ENCODE results near the gene ELMO1.

ELMO1 gene

GRCh38 chr7:37247861-37248260 lies 200.8 kb downstream of the ELMO1 start:
- Histone ChIP-seq H3K79me2 (ENCODE audit: control insufficient read depth, insufficient read depth, low read length, unreplicated experiment) (no peaks in the 10 kb centered on the region), H3K36me3 (ENCODE audit: insufficient read depth, low read length) (no peaks in the 10 kb centered on the region), H3K27me3 (ENCODE audit: insufficient read depth, low read length) (no peaks in the 10 kb centered on the region), H3K4me3 (ENCODE audit: low read depth, low read length) (no peak overlapping the region), H3K4me1 (ENCODE audit: control insufficient read depth, insufficient read depth, low read length, unreplicated experiment) (no peaks in the 10 kb centered on the region), H2AFZ (ENCODE audit: low read length, unreplicated experiment) (no peak overlapping the region), H3K27ac (ENCODE audit: low read depth, low read length) (no peak overlapping the region)

- H3K27me3 ChIP-seq (ENCODE audit: insufficient read depth, low read length) = no peaks in the 10 kb centered on the region
- no peaks in the 10 kb centered on the region for H3K36me3 ChIP-seq (ENCODE audit: insufficient read depth, low read length)
- H3K4me3 ChIP-seq (ENCODE audit: low read depth, low read length) = no peak overlapping the region
- no peaks in the 10 kb centered on the region for H3K79me2 ChIP-seq (ENCODE audit: control insufficient read depth, insufficient read depth, low read length, unreplicated experiment)
- no peaks in the 10 kb centered on the region for H3K4me1 ChIP-seq (ENCODE audit: control insufficient read depth, insufficient read depth, low read length, unreplicated experiment)
- no peak overlapping the region for H3K27ac ChIP-seq (ENCODE audit: low read depth, low read length)
- H2AFZ ChIP-seq (ENCODE audit: low read length, unreplicated experiment) = no peak overlapping the region
These were observed 203.1 kb downstream of the ELMO1 start for GRCh38 chr7:37245590-37245989.

- Histone ChIP-seq H2AFZ (ENCODE audit: low read length, unreplicated experiment) (no peak overlapping the region), H3K4me1 (ENCODE audit: control insufficient read depth, insufficient read depth, low read length, unreplicated experiment) (no peaks in the 10 kb centered on the region), H3K79me2 (ENCODE audit: control insufficient read depth, insufficient read depth, low read length, unreplicated experiment) (no peaks in the 10 kb centered on the region), H3K4me3 (ENCODE audit: low read depth, low read length) (no peak overlapping the region), H3K36me3 (ENCODE audit: insufficient read depth, low read length) (no peaks in the 10 kb centered on the region), H3K27me3 (ENCODE audit: insufficient read depth, low read length) (peaks cover 6% of the 10 kb centered on the region; the same call in 1 of the 2 replicates), H3K27ac (ENCODE audit: low read depth, low read length) (no peak overlapping the region)
These were observed 211.8 kb downstream of the ELMO1 start for GRCh38 chr7:37236906-37237305.

GRCh38 chr7:37235813-37236212 lies 212.9 kb downstream of the ELMO1 start:
- Histone ChIP-seq H3K4me3 (ENCODE audit: low read depth, low read length) (no peak overlapping the region), H3K79me2 (ENCODE audit: control insufficient read depth, insufficient read depth, low read length, unreplicated experiment) (no peaks in the 10 kb centered on the region), H3K4me1 (ENCODE audit: control insufficient read depth, insufficient read depth, low read length, unreplicated experiment) (no peaks in the 10 kb centered on the region), H2AFZ (ENCODE audit: low read length, unreplicated experiment) (no peak overlapping the region), H3K27me3 (ENCODE audit: insufficient read depth, low read length) (peaks cover 11% of the 10 kb centered on the region), H3K36me3 (ENCODE audit: insufficient read depth, low read length) (no peaks in the 10 kb centered on the region), H3K27ac (ENCODE audit: low read depth, low read length) (no peak overlapping the region)

GRCh38 chr7:37234928-37235327 lies 213.7 kb downstream of the ELMO1 start:
- Histone ChIP-seq H3K36me3 (ENCODE audit: insufficient read depth, low read length) (no peaks in the 10 kb centered on the region), H3K27me3 (ENCODE audit: insufficient read depth, low read length) (peaks cover 13% of the 10 kb centered on the region), H3K79me2 (ENCODE audit: control insufficient read depth, insufficient read depth, low read length, unreplicated experiment) (no peaks in the 10 kb centered on the region), H2AFZ (ENCODE audit: low read length, unreplicated experiment) (no peak overlapping the region), H3K27ac (ENCODE audit: low read depth, low read length) (no peak overlapping the region), H3K4me1 (ENCODE audit: control insufficient read depth, insufficient read depth, low read length, unreplicated experiment) (no peaks in the 10 kb centered on the region), H3K4me3 (ENCODE audit: low read depth, low read length) (no peak overlapping the region)

GRCh38 chr7:37234334-37234733 lies 214.3 kb downstream of the ELMO1 start:
- H3K27ac ChIP-seq (ENCODE audit: low read depth, low read length) = no peak overlapping the region
- H3K27me3 ChIP-seq (ENCODE audit: insufficient read depth, low read length) = peaks cover 13% of the 10 kb centered on the region

GRCh38 chr7:37231613-37232012 lies 217.1 kb downstream of the ELMO1 start:
- Histone ChIP-seq H3K4me3 (ENCODE audit: low read depth, low read length) (no peak overlapping the region), H3K27ac (ENCODE audit: low read depth, low read length) (no peak overlapping the region), H2AFZ (ENCODE audit: low read length, unreplicated experiment) (no peak overlapping the region), H3K4me1 (ENCODE audit: control insufficient read depth, insufficient read depth, low read length, unreplicated experiment) (no peaks in the 10 kb centered on the region), H3K79me2 (ENCODE audit: control insufficient read depth, insufficient read depth, low read length, unreplicated experiment) (no peaks in the 10 kb centered on the region), H3K27me3 (ENCODE audit: insufficient read depth, low read length) (peaks cover 13% of the 10 kb centered on the region), H3K36me3 (ENCODE audit: insufficient read depth, low read length) (no peaks in the 10 kb centered on the region)

More at GRCh38 chr7:37234334-37234733, 214.3 kb downstream of the ELMO1 start:
- Histone ChIP-seq H2AFZ (ENCODE audit: low read length, unreplicated experiment) (no peak overlapping the region), H3K79me2 (ENCODE audit: control insufficient read depth, insufficient read depth, low read length, unreplicated experiment) (no peaks in the 10 kb centered on the region), H3K4me1 (ENCODE audit: control insufficient read depth, insufficient read depth, low read length, unreplicated experiment) (no peaks in the 10 kb centered on the region), H3K4me3 (ENCODE audit: low read depth, low read length) (no peak overlapping the region), H3K36me3 (ENCODE audit: insufficient read depth, low read length) (no peaks in the 10 kb centered on the region)

- Histone ChIP-seq H3K79me2 (ENCODE audit: control insufficient read depth, insufficient read depth, low read length, unreplicated experiment) (no peaks in the 10 kb centered on the region), H3K27me3 (ENCODE audit: insufficient read depth, low read length) (peaks cover 13% of the 10 kb centered on the region)
These were observed 218.4 kb downstream of the ELMO1 start for GRCh38 chr7:37230221-37230620.

GRCh38 chr7:37229381-37229780 lies 219.3 kb downstream of the ELMO1 start:
- Histone ChIP-seq H3K27me3 (ENCODE audit: insufficient read depth, low read length) (peaks cover 13% of the 10 kb centered on the region), H2AFZ (ENCODE audit: low read length, unreplicated experiment) (no peak overlapping the region), H3K36me3 (ENCODE audit: insufficient read depth, low read length) (no peaks in the 10 kb centered on the region), H3K27ac (ENCODE audit: low read depth, low read length) (no peak overlapping the region), H3K79me2 (ENCODE audit: control insufficient read depth, insufficient read depth, low read length, unreplicated experiment) (no peaks in the 10 kb centered on the region), H3K4me1 (ENCODE audit: control insufficient read depth, insufficient read depth, low read length, unreplicated experiment) (no peaks in the 10 kb centered on the region), H3K4me3 (ENCODE audit: low read depth, low read length) (no peak overlapping the region)

More at GRCh38 chr7:37230221-37230620, 218.4 kb downstream of the ELMO1 start:
- Histone ChIP-seq H3K4me3 (ENCODE audit: low read depth, low read length) (no peak overlapping the region), H3K4me1 (ENCODE audit: control insufficient read depth, insufficient read depth, low read length, unreplicated experiment) (no peaks in the 10 kb centered on the region), H2AFZ (ENCODE audit: low read length, unreplicated experiment) (no peak overlapping the region), H3K36me3 (ENCODE audit: insufficient read depth, low read length) (no peaks in the 10 kb centered on the region), H3K27ac (ENCODE audit: low read depth, low read length) (no peak overlapping the region)

GRCh38 chr7:37225285-37225969 lies 223.2 kb downstream of the ELMO1 start:
- Histone ChIP-seq H3K4me1 (ENCODE audit: control insufficient read depth, insufficient read depth, low read length, unreplicated experiment) (no peaks in the 10 kb centered on the region), H3K79me2 (ENCODE audit: control insufficient read depth, insufficient read depth, low read length, unreplicated experiment) (no peaks in the 10 kb centered on the region), H3K36me3 (ENCODE audit: insufficient read depth, low read length) (no peaks in the 10 kb centered on the region), H2AFZ (ENCODE audit: low read length, unreplicated experiment) (no peak overlapping the region), H3K4me3 (ENCODE audit: low read depth, low read length) (no peak overlapping the region), H3K27me3 (ENCODE audit: insufficient read depth, low read length) (no peaks in the 10 kb centered on the region), H3K27ac (ENCODE audit: low read depth, low read length) (no peak overlapping the region)

- no peaks in the 10 kb centered on the region for H3K27me3 ChIP-seq (ENCODE audit: insufficient read depth, low read length)
- no peaks in the 10 kb centered on the region for H3K36me3 ChIP-seq (ENCODE audit: insufficient read depth, low read length)
- H3K4me3 ChIP-seq (ENCODE audit: low read depth, low read length) = no peak overlapping the region
- H3K79me2 ChIP-seq (ENCODE audit: control insufficient read depth, insufficient read depth, low read length, unreplicated experiment) = no peaks in the 10 kb centered on the region
- H3K27ac ChIP-seq (ENCODE audit: low read depth, low read length) = no peak overlapping the region
- H2AFZ ChIP-seq (ENCODE audit: low read length, unreplicated experiment) = no peak overlapping the region
- H3K4me1 ChIP-seq (ENCODE audit: control insufficient read depth, insufficient read depth, low read length, unreplicated experiment) = no peaks in the 10 kb centered on the region
These were observed 223.9 kb downstream of the ELMO1 start for GRCh38 chr7:37224746-37225145.
